GM18498 (cell line): ENCODE measurements around the gene ADRA2B.
"Not testable (repeated sequence)": the region's sequence is repeated elsewhere in the genome, so short reads cannot be mapped to it uniquely, and the experiment has no call there.

Source experiments
- ATAC-seq: cut with Tn5 transposase; IDR thresholded peaks from one replicate; pipeline ENCODE4 v1.9.1; 2021; ENCODE audit warnings: mild to moderate bottlenecking, moderate library complexity; ENCODE audit not compliant: unreplicated experiment

ADRA2B gene

DNA sequence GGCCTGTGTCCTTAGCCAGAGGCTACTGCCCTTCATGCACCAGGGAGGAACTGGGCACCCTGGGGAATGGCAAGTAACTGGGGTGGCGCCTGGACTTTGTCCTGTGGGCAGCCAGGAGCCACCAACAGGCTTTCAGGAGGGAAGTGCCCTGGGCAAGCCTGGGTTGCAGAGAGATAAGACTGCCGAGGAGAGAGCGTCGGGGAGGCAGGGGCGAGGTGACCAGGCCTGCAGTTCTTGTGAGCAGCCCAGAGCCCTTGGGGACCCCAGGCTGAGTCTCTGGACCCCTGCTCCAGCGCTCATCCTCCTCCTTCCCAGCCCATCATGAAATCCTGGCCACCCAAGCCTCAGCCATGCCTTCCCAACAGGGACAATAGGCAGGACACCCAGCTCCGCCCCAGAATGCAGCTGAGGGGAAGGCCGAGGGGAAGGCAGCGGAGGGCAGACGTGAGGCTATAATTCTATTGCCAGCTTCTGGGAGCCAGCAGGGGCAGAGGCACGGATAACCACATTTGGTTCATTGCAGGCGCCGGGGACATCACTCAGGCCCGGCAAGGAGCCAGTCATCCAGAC is 25.1 kb downstream of the ADRA2B start:
- no peak for ATAC-seq

DNA sequence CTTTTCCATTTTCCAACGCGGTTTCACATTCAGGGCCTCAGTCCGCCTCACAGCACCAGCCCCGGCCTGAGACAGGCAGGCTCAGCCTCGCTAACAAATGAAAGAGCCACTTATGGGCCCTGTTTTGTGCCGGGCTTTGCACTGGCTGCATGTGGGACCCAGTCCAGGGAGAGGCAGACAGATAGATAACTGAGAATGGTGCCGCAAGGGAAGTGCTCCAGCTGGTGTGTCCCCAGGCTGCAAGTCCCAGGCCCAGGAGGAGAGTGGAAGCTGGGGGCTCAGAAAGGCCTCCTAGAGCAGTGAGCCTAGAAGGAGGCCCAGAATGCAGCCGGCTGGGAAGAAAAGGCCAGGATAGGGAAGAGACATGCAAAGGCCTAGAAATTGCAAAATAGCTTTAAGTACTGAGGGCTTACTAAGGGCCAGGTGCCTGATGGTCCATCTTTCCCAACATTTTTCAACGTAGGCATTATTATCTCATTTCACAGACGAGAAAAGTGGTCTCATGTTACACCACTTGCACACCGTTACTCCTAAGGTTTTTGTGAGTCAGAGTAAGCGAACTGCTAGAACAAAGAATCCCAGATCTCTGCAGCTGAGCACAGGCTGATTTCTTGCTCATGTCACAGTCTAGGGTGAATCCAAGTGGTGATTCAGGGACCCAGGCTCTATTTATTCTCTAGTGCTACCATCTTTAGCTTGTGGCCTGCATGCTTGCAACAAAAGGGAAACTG is 26.0 kb downstream of the ADRA2B start:
- no peak for ATAC-seq

DNA sequence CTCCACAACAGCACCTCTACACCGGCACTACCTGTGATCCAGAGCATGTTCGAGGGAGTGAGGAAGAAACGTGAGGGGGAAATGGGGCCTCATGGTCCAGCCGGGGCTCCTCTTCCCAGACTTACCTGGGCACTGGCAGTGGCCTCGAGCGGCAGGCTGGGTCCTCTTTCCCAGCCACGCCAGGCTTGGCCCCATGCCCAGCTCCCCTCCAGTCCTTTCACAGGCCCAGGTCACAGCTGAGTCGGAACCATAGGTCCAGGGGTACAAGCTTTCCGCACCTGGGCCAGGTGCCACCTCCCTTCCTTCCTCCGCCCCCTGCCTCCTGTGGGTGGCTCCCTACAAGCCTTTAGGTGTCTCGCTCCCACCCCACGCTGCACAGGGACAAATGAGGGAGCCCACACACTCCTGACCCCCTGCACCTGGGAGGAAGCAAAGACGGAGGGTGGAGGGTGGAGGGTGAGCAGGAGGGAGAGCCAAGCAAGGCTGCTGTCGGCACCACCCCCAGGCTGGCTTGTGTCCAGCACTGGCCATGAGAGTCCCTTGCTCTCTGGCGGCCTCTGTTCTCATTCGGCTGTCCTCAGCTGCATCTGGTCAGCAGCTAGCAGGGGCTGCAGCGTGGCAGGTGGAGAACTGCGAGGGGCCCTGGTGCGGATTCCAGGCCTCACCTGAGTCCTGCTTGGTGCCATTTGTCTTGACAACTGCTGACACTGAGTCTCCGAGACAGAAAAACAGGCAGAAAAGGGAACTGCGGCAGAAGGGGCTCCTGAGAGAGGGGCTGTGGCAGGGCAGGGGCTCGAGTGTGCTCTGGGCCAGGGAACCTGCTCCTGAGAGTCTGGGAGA is 26.8 kb downstream of the ADRA2B start:
- no peak for ATAC-seq

GRCh38 chr2:96088340-96089335 is 27.7 kb downstream of the ADRA2B start:
- no peak for ATAC-seq

GRCh38 chr2:96087130-96087529 is 29.2 kb downstream of the ADRA2B start:
- no peak for ATAC-seq

- no peak for ATAC-seq
Observed at GRCh38 chr2:96085541-96086355, 30.6 kb downstream of the ADRA2B start.

DNA sequence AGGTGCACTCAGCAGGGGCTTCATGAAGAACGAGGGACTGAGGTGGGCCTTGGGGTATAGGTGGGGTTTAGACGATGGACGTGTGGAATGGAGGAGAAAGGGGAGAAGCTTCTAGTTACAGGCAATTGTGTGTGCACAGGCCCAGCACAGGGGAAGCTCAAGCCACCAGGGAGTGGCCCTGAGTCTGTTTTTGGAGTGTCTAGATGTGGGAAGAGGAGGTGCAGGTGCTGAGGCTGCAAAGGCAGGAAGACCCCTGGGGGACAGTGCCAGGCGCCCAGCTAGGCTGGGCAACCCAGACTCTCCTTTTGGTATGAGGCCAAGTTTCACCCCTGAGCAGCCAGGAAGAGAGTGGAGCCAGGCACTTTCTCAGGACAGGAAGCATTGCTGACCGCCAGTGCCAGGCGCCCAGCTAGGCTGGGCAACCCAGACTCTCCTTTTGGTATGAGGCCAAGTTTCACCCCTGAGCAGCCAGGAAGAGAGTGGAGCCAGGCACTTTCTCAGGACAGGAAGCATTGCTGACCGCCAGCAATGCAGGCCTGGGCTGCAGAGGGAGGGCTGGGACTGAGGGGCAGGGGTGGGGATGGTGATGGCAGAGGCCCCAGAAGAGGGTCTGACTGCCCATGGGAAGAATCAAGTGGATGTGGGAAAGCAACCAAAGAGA is 31.4 kb downstream of the ADRA2B start:
- not testable (repeated sequence) for ATAC-seq

DNA sequence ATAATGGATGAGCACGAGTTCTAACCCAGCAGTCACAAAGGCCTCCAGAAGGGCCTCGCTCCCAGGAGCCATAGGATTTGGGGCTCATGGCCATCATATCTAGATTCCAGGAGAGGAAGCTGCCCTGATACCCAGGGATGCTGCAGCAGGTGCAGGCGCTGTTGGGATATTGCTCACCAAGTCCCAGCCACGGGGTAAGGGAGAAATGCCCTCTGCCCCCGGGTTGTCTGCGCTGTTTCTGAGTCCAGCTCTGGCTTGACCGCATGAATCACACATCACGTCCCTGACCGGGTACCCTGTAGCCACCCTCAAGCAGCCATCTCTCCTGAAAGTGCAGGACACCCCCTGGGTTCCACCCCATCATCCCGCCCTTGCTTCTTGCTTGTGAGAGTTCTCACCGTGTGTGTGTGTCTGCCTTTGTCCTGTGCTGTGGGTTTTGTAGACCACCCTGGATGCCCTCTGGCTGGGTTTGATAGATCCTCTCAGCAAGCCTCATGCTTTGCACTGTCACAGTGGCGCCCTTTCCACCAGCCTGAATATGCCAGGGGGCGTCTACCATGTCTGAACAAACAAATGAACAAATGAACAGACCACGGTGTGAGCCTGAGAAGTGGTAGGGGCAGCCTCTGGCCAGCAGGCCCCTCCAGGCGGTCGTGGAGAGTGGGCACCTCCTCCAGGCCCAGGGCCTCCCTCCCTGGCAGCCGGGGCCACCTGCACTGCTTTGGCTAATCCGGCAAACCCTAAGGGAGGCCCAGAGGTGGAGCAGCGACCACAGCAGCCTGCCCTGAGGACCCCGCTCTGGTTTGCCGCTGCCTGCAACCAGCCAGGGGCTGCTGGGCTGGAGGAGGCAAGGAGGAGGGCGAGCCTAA is 32.1 kb downstream of the ADRA2B start:
- no peak for ATAC-seq

DNA sequence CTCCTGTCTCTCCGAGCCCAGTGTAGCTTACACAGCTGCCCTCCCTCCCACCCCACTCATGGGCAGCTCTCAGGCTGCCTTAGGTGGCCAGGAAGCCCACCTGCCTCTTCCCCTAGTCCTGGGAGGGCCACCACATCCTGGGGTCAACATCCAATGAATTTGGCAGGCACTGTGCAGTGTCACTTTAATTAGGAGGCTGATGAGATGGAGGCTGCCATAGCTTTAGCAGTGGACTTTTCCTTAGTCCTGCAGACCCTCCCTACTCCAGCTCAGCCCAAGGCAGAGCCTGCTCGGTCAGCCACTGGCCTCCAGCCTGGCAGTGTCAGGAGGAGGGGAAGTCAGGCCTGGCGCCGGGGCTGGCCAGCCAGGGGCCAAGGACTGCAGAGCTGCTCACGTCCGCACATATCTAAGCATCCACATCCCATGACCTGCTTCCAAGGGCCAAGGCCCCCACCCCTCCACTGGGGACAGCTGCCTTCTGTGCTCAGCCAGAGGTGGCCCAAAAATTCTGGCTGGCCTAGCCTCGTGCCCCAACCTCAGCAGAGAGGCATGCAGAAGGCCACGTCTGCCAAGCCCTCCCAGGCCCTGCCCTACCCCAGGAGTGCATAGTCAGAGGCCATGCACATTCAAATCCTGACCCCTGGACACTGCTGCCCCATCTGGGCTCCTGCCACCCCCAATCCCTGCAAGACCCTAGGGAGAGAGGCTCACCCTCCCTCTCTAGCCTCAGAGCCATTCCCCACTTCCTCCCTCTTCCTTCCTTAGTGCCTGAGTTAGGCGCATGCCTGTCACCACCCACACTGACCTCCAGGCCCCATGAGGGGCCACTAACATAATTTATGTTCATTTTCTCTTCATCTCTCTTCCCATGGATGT is 33.1 kb downstream of the ADRA2B start:
- no peak for ATAC-seq

GRCh38 chr2:96082211-96083063 is 33.9 kb downstream of the ADRA2B start:
- ATAC-seq, result no peak

DNA sequence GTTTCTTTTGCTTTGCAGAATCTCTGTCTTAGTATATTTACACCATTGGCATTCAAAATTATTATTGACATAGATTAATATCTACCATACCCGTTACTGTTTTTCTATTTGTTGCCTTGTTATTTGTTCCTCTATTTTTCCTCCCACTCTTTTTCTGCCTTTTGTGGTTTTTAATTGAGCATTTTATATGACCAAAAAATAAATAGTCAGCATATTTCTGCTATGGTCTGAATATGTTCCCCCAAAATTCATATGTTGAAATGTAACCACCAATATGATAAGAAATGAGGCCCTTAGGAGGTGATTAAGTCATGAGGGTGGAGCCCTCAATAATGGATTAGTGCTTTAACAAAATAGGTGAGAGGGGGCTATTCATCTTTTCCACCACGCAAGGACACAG is 35.3 kb downstream of the ADRA2B start:
- no peak for ATAC-seq

DNA sequence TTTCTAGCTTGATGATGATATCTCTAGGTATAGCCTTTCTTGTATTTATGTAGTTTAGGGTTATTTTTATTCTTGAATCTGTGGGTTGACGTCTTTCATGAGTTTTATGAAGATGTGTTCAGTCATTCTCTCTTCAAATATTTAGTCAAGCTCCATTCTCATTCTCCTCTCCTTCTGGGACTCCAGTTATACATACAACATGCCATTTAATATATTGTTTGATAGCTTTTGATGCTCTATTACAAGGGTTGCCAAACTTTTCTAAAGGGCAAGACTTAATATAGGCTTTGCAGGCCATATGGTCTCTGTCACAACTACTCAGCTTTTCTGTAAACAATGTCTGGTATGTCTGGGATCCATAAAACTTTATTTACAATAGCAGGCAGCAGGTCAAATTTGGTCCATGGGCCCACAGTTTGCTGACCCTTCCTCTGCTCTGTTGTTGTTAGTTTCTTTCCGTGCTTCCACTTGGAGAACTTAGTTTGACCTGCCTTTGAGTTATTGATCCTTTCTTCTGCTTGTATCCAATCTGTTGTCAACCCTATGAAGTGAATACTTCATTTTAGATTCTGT is 41.1 kb downstream of the ADRA2B start:
- ATAC-seq, result no peak

GRCh38 chr2:96074156-96074555 is 42.2 kb downstream of the ADRA2B start:
- ATAC-seq, result no peak

DNA sequence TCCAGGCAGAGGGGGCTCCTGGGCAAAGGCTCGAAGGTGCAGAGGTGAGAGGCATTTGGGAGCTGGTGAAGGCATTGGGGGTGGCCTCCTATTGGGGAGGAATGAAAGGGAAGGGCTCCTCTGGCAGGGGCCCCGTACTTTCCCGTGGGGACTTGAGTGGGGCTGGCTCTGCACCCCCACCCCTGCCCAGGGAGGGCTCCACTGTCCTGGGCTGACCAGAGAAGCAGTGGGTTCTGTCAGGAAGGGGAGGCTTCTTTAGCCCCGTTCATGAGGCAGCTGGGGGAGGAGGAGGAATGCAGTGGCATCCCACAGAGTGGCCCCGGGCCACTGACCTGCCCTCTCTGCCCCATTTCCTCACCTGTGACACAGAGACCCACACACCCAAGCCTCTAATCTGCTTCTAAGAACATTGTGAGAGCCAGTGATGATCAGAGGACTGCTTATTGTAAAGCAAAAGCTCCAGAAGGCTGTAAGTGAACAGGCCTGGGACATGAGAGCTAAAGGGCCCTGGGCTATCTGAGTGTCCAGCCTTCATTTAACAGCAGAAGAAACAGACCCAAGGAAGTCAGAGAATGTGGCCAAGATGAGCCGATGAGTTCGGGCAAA is 43.1 kb downstream of the ADRA2B start:
- ATAC-seq, result no peak

DNA sequence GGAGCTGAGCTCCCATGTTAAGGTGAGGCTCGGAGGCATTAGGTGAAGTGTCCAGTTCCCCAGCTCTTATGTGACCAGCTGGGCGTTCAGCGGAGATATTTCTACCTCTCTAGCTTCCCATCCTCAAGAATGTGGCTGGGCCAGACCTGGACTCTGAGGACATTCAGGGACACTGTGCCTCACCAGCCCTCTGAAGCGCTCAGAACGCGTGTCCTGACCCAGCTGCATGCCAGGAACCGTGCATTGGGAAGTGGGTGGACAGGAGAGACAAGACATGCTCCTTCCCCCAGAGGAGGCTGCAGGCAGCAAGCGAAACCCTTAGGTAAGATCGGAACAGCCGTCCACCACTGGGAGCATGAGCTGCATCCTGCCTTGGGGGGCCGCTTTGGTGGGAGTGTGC is 43.6 kb downstream of the ADRA2B start:
- ATAC-seq, result no peak
